DOHH2 (cell line): ENCODE measurements around the gene IP6K1.
A peak's percentile ranks its signal among the peaks of the same experiment; 100 is the strongest.
"Not testable (repeated sequence)": the region's sequence is repeated elsewhere in the genome, so short reads cannot be mapped to it uniquely, and the experiment has no call there.

Experiments
- H3F3A ChIP-seq: fragments of 200-600 bp; sonication (generic), shearing (Covaris generic); 2 replicates; pipeline ENCODE4 v1.6.0; 2016; ENCODE audit warnings: antibody characterized with exemption, mild to moderate bottlenecking; ENCODE audit not compliant: control insufficient read depth, insufficient read depth
- H3K27ac ChIP-seq: fragments of 200-600 bp; sonication (generic); 2 replicates; pipeline ENCODE4 v1.5.1; 2014; ENCODE audit warnings: low read depth, mild to moderate bottlenecking, low read length, moderate library complexity
- H3K27me3 ChIP-seq: fragments of 200-600 bp; sonication (generic); 2 replicates; pipeline ENCODE4 v1.6.1; 2014; ENCODE audit warnings: mild to moderate bottlenecking, low read length, mixed read lengths; ENCODE audit not compliant: control insufficient read depth
- H3K36me3 ChIP-seq: fragments of 200-600 bp; sonication (generic); 2 replicates; pipeline ENCODE4 v1.6.1; 2014; ENCODE audit warnings: mild to moderate bottlenecking, low read length, moderate library complexity, mixed read lengths; ENCODE audit not compliant: control insufficient read depth
- H3K4me1 ChIP-seq: fragments of 200-600 bp; sonication (generic); 2 replicates; pipeline ENCODE4 v1.6.1; 2014; ENCODE audit warnings: mild to moderate bottlenecking, low read length, mixed read lengths; ENCODE audit not compliant: control insufficient read depth
- H3K4me2 ChIP-seq: fragments of 200-600 bp; sonication (generic); 2 replicates; pipeline ENCODE4 v1.6.0; 2014; ENCODE audit warnings: mild to moderate bottlenecking, low read length, moderate library complexity
- H3K4me3 ChIP-seq: fragments of 200-600 bp; sonication (generic); 2 replicates; pipeline ENCODE4 v1.5.1; 2014; ENCODE audit warnings: mild to moderate bottlenecking, low read length, mixed read lengths
- H3K79me2 ChIP-seq: fragments of 200-600 bp; sonication (generic); 2 replicates; pipeline ENCODE4 v1.6.1; 2014; ENCODE audit warnings: mild to moderate bottlenecking, low read length, mixed read lengths; ENCODE audit not compliant: control insufficient read depth
- H3K9me2 ChIP-seq: fragments of 200-600 bp; sonication (generic); replicated peaks from 2 replicates; pipeline ENCODE4 v1.6.1; 2014; ENCODE audit warnings: mild to moderate bottlenecking, low read length, mixed read lengths; ENCODE audit not compliant: control insufficient read depth
- H3K9me3 ChIP-seq: fragments of 200-600 bp; sonication (generic); 2 replicates; pipeline ENCODE4 v1.6.1; 2014; ENCODE audit warnings: antibody characterized with exemption, low read length, mixed read lengths; ENCODE audit not compliant: control insufficient read depth, insufficient read depth
- H4K20me1 ChIP-seq: fragments of 200-600 bp; sonication (generic); 2 replicates; pipeline ENCODE4 v1.6.0; 2014; ENCODE audit warnings: low read depth, mild to moderate bottlenecking, antibody characterized with exemption, low read length, moderate library complexity; ENCODE audit not compliant: control insufficient read depth, insufficient read depth
- EZH2phosphoT487 ChIP-seq: fragments of 200-600 bp; sonication (generic); IDR thresholded peaks from 2 replicates; pipeline ENCODE4 v1.6.1; 2017; ENCODE audit warnings: borderline replicate concordance, mild to moderate bottlenecking, antibody characterized with exemption, low read length, moderate library complexity, mixed read lengths
- TF ChIP-seq, protein P1 (sequence below): fragments of 200-600 bp; sonication (generic); IDR thresholded peaks from one replicate; pipeline ENCODE4 v1.5.1; 2014; ENCODE audit warnings: antibody characterized with exemption, mild to moderate bottlenecking, low read depth, low read length; ENCODE audit not compliant: poor library complexity, severe bottlenecking

The IP6K1 gene

GRCh38 chr3:49785565-49786356 lies 581 bp downstream of the IP6K1 start:
- H3K9me3 ChIP-seq: no peaks in the 10 kb centered on the region
- H3K27ac ChIP-seq: no peak overlapping the region
- no peaks in the 10 kb centered on the region for H3K9me2 ChIP-seq
- TF ChIP-seq EZH2phosphoT487: no peak
- peak overlapping the region; percentile 88 for H3K4me3 ChIP-seq
- H3K79me2 ChIP-seq: peaks cover 55% of the 10 kb centered on the region
- peaks cover 5% of the 10 kb centered on the region for H3F3A ChIP-seq
- H3K27me3 ChIP-seq: no peaks in the 10 kb centered on the region
- H3K36me3 ChIP-seq: peaks cover 27% of the 10 kb centered on the region
- no peaks in the 10 kb centered on the region for H4K20me1 ChIP-seq
- peak overlapping the region; percentile 78 for H3K4me2 ChIP-seq
- H3K4me1 ChIP-seq: peaks cover 36% of the 10 kb centered on the region

DNA sequence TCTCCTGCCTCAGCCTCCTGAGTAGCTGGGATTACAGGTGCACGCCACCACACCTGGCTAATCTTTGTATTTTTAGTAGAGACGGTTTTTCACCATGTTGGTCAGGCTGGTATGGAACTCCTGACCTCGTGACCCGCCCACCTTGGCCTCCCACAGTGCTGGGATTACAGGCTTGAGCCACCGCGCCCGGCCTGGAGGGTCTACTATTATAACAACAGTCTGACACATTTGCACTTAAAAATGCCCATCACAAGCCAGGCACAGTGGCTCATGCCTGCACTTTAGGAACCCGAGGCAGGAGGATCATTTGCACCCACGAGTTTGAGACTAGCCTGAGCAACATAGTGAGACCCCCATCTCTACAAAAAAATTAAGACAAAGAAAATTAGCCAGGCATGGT lies 4.1 kb downstream of the IP6K1 start:
- H3K4me1 ChIP-seq: peaks cover 17% of the 10 kb centered on the region
- not testable (repeated sequence) for H3K27ac ChIP-seq, H3K9me2 ChIP-seq, H4K20me1 ChIP-seq, H3F3A ChIP-seq, H3K4me3 ChIP-seq, H3K27me3 ChIP-seq, H3K4me2 ChIP-seq, H3K9me3 ChIP-seq
- peaks cover 85% of the 10 kb centered on the region for H3K79me2 ChIP-seq
- H3K36me3 ChIP-seq: peaks cover 42% of the 10 kb centered on the region

- H3K9me3 ChIP-seq: no peaks in the 10 kb centered on the region
- H3K36me3 ChIP-seq: peaks cover 45% of the 10 kb centered on the region
- H3K9me2 ChIP-seq: no peaks in the 10 kb centered on the region
- no peaks in the 10 kb centered on the region for H3K27me3 ChIP-seq
- no peak overlapping the region for H3K4me3 ChIP-seq
- peaks cover 11% of the 10 kb centered on the region for H3K4me1 ChIP-seq
- H4K20me1 ChIP-seq: no peaks in the 10 kb centered on the region
- peaks cover 90% of the 10 kb centered on the region for H3K79me2 ChIP-seq
- TF ChIP-seq, protein P1, sequence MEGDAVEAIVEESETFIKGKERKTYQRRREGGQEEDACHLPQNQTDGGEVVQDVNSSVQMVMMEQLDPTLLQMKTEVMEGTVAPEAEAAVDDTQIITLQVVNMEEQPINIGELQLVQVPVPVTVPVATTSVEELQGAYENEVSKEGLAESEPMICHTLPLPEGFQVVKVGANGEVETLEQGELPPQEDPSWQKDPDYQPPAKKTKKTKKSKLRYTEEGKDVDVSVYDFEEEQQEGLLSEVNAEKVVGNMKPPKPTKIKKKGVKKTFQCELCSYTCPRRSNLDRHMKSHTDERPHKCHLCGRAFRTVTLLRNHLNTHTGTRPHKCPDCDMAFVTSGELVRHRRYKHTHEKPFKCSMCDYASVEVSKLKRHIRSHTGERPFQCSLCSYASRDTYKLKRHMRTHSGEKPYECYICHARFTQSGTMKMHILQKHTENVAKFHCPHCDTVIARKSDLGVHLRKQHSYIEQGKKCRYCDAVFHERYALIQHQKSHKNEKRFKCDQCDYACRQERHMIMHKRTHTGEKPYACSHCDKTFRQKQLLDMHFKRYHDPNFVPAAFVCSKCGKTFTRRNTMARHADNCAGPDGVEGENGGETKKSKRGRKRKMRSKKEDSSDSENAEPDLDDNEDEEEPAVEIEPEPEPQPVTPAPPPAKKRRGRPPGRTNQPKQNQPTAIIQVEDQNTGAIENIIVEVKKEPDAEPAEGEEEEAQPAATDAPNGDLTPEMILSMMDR: no peak
- TF ChIP-seq EZH2phosphoT487: no peak
- no peak overlapping the region for H3K4me2 ChIP-seq
- no peaks in the 10 kb centered on the region for H3F3A ChIP-seq
- H3K27ac ChIP-seq: no peak overlapping the region
Measured at GRCh38 chr3:49781415-49782199, 4.7 kb downstream of the IP6K1 start.

- not testable (repeated sequence) for H3F3A ChIP-seq, H4K20me1 ChIP-seq, H3K9me3 ChIP-seq, H3K4me3 ChIP-seq, H3K27ac ChIP-seq, H3K9me2 ChIP-seq, H3K4me2 ChIP-seq, H3K27me3 ChIP-seq
- H3K36me3 ChIP-seq: peaks cover 44% of the 10 kb centered on the region
- peaks cover 91% of the 10 kb centered on the region for H3K79me2 ChIP-seq
- H3K4me1 ChIP-seq: peaks cover 10% of the 10 kb centered on the region
Measured at GRCh38 chr3:49780975-49781365, 5.4 kb downstream of the IP6K1 start.
